Spleen (tissue), 11 donors: ENCODE measurements around the gene ST7. TPM values are rescaled to one million over a fixed set of nuclear protein-coding genes. Genes with fewer than 3 reads are reported as not detected.
"Not testable (repeated sequence)": the region's sequence is repeated elsewhere in the genome, so short reads cannot be mapped to it uniquely, and the experiment has no call there.

Source experiments
- DNase-seq: peaks from one replicate; pipeline ENCODE4 v3.0.0-alpha.2; 2020
- H3K27ac ChIP-seq, 8 donors: fragments of 200-600 bp; sonication (generic) in 7 of 8; 1 replicate in 4 of 8; 2 replicates in 4 of 8; pipeline versions ENCODE4 v1.5.0 to v1.8.0; 2016 to 2021; ENCODE audit warnings: inconsistent platforms in 4 of 8, mild to moderate bottlenecking in 4 of 8, moderate library complexity in 1 of 8
- H3K27me3 ChIP-seq, 7 donors: fragments of 200-600 bp; sonication (generic) in 6 of 7; replicated peaks in 1 of 7; 1 replicate in 4 of 7; 2 replicates in 3 of 7; pipeline versions ENCODE4 v1.5.0 to v1.8.0; 2016 to 2021; ENCODE audit warnings: inconsistent platforms in 3 of 7, mild to moderate bottlenecking in 1 of 7
- H3K36me3 ChIP-seq, 6 donors: fragments of 200-600 bp; sonication (generic) in 5 of 6; 1 replicate in 4 of 6; 2 replicates in 2 of 6; pipeline versions ENCODE4 v1.5.0 to v1.8.0; 2016 to 2021; ENCODE audit warnings: inconsistent platforms in 2 of 6
- H3K4me1 ChIP-seq, 6 donors: fragments of 200-600 bp; sonication (generic) in 5 of 6; 1 replicate in 3 of 6; 2 replicates in 3 of 6; pipeline versions ENCODE4 v1.5.0 to v1.8.0; 2016 to 2021; ENCODE audit warnings: inconsistent platforms in 3 of 6
- H3K4me3 ChIP-seq, 8 donors: fragments of 200-600 bp; sonication (generic) in 7 of 8; 1 replicate in 4 of 8; 2 replicates in 4 of 8; pipeline versions ENCODE4 v1.5.0 to v1.8.0; 2016 to 2021; ENCODE audit warnings: inconsistent platforms in 4 of 8, mild to moderate bottlenecking in 4 of 8, moderate library complexity in 2 of 8
- H3K9me3 ChIP-seq, 8 donors: fragments of 200-600 bp; sonication (generic) in 7 of 8; 1 replicate in 4 of 8; 2 replicates in 4 of 8; pipeline versions ENCODE4 v1.5.0 to v1.8.0; 2016 to 2021; ENCODE audit warnings: inconsistent platforms in 4 of 8
- POLR2A ChIP-seq, 3 donors: fragments of 450-650 bp; IDR thresholded peaks; one replicate each; pipeline ENCODE4 v1.5.1; 2017; ENCODE audit warnings: antibody characterized with exemption in 3 of 3, mild to moderate bottlenecking in 1 of 3
- POLR2AphosphoS5 ChIP-seq, 3 donors: sonication (generic); formaldehyde crosslinking; IDR thresholded peaks; one replicate each; pipeline ENCODE4 v1.5.1; 2017; ENCODE audit warnings: antibody characterized with exemption in 3 of 3
- WGBS, 5 donors: extraction: QIAGEN DNeasy Blood & Tissue Kit in 3 of 5; methylation state at CpG; one replicate each; pipeline versions ENCODE4 v1.1.5 to v1.1.7; 2013 to 2018; 5-methylcytosine and 5-hydroxymethylcytosine counted together
- intact Hi-C: fragments of 100-400 bp; cut with DNase I; formaldehyde crosslinking; loops from one replicate; pipeline ENCODE4 v1.15.0; 2023; ENCODE audit warnings: low total_unique reads
- polyA plus RNA-seq, 3 donors: library from polyadenylated mRNA; stranded (reverse); fragments of 200-250 nt; gene quantifications; one replicate each; pipeline ENCODE4 v1.2.1, GENCODE V29; 2013
- total RNA-seq, 7 donors: library from RNA; depleted of rRNA in 3 of 7; stranded (reverse); fragments of >200 nt in 3 of 7; fragmentation: NEBNext Ultra II Directional in 4 of 7; extraction: Animal tissue kit (Norgen Biotek cat#: 25700) in 4 of 7; gene quantifications; one replicate each; pipeline versions ENCODE4 v1.1.0 to v1.2.1, GENCODE V29; 2016 to 2021
- TF ChIP-seq, protein P1 (sequence below), 11 experiments: fragments of 200-600 bp in 7 of 11; fragments of 450-650 bp in 4 of 11; sonication (generic) in 4 of 11; IDR thresholded peaks in 8 of 11; conservative IDR thresholded peaks in 3 of 11; 1 replicate in 7 of 11; 2 replicates in 4 of 11; pipeline versions ENCODE4 v1.4.0 to v1.8.0; 2016 to 2021; ENCODE audit warnings: antibody characterized with exemption in 11 of 11, inconsistent platforms in 4 of 11, mild to moderate bottlenecking in 1 of 11
- donor health status: healthy with polysubstance abuse.
- donor health status: DM: no; HTN: no; CAD: no; lungs with moderate emphysema.
- donor health status: DM: no; HTN: no; CAD: no.
- donor health status: Bipolar disorder and iron deficiency.
- donor health status: healthy.
- donor health status: DM: no; HTN: no; CAD: no.
- donor health status: DM: yes; HTN: yes; CAD: no.

Gene ST7
- total and polyA plus RNA-seq, 10 donors = 4.7 to 36.4 (median 15.8) TPM

DNA sequence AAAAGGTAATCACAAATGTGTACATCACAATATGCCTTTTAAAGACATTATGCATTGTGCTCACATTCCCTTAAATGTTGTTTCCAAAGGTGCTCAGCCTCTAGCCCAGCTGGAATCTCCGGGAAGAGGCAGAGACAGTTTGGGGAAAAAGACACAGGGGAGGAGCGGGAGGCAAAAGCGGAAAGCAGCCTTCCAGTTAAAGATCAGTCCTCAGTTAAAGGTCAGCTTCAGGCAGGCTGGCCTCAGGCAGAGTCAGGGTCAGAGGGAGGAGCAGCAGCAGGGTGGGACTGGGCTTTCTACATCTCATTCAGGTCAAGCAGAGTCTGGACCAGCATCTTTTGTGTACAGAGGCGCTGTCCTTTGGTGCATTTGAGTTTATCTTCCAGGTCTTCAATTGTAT, 18.6 kb downstream of the ST7 start:
- intact Hi-C loops = no loop called here
- WGBS, 5 donors = 91 to 99% (median 95%) methylated on average over 4 of the region's 4 CpGs
- Histone ChIP-seq H3K27ac (no peak overlapping the region), H3K27me3 (no peaks in the 10 kb centered on the region), H3K4me1 (peaks cover 0 to 17% (median 11%) of the 10 kb centered on the region in 6 donors), H3K9me3 (no peaks in the 10 kb centered on the region), H3K36me3 (no peaks in the 10 kb centered on the region), H3K4me3 (no peak overlapping the region)
- TF ChIP-seq, protein P1, sequence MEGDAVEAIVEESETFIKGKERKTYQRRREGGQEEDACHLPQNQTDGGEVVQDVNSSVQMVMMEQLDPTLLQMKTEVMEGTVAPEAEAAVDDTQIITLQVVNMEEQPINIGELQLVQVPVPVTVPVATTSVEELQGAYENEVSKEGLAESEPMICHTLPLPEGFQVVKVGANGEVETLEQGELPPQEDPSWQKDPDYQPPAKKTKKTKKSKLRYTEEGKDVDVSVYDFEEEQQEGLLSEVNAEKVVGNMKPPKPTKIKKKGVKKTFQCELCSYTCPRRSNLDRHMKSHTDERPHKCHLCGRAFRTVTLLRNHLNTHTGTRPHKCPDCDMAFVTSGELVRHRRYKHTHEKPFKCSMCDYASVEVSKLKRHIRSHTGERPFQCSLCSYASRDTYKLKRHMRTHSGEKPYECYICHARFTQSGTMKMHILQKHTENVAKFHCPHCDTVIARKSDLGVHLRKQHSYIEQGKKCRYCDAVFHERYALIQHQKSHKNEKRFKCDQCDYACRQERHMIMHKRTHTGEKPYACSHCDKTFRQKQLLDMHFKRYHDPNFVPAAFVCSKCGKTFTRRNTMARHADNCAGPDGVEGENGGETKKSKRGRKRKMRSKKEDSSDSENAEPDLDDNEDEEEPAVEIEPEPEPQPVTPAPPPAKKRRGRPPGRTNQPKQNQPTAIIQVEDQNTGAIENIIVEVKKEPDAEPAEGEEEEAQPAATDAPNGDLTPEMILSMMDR (IDR thresholded peaks at IDR 0.05 in 8 of 11, conservative IDR thresholded peaks at IDR 0.05 in 3 of 11) = no peak
- TF ChIP-seq POLR2A (IDR thresholded peaks at IDR 0.05) = no peak
- no peak for TF ChIP-seq POLR2AphosphoS5 (IDR thresholded peaks at IDR 0.05)
- no peak for DNase-seq

DNA sequence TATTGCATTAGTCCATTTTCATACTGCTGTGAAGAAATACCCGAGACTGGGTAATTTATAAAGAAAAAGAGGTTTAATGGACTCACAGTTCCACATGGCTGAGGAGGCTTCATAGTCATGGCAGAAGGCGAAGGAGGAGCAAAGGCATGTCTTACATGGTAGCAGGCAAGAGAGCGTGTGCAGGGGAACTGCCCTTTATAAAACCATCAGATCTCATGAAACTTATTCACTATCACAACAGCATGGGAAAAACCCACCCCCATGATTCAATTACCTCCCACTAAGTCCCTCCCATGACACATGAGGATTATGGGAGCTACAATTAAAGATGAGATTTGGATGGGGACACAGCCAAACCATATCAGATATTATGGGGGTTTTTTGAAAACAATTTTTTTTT, 21.7 kb downstream of the ST7 start:
- WGBS, 5 donors = 87 to 95% (median 91%) methylated on average over 3 of the region's 3 CpGs
- H3K4me3 ChIP-seq, intact Hi-C loops, H3K27me3 ChIP-seq, H3K9me3 ChIP-seq, H3K4me1 ChIP-seq, H3K27ac ChIP-seq, DNase-seq, H3K36me3 ChIP-seq: not testable (repeated sequence)

DNA sequence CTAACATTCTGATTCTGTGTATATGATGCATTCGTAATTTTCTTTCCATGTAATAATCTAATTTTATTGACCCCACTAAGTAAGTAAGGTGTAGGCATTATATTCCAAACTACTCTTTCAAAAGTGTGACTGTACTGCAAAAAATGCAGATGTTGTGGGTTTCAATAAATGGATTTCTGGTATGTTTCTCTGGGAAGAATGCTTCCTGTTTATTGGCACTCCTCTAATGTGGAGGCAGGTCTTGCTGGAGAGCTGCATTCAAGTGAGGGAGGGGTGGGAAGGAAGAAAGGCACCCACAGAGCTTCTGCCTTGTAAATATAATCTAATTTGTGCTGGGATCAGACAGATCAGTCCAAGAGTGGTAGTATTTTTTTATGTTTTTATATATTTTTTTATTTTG, 23.9 kb downstream of the ST7 start:
- Histone ChIP-seq H3K4me1 (peaks cover 0 to 4% (median 0%) of the 10 kb centered on the region in 6 donors), H3K36me3 (no peaks in the 10 kb centered on the region), H3K27me3 (no peaks in the 10 kb centered on the region), H3K27ac (no peak overlapping the region), H3K4me3 (no peak overlapping the region), H3K9me3 (no peaks in the 10 kb centered on the region)
- 93 to 100% (median 97%) methylated on average over 1 of the region's 1 CpG for WGBS, 5 donors
- no peak for TF ChIP-seq POLR2AphosphoS5 (IDR thresholded peaks at IDR 0.05)
- TF ChIP-seq, protein P1 (IDR thresholded peaks at IDR 0.05 in 8 of 11, conservative IDR thresholded peaks at IDR 0.05 in 3 of 11) = no peak
- no peak for TF ChIP-seq POLR2A (IDR thresholded peaks at IDR 0.05)
- intact Hi-C loops = no loop called here
- DNase-seq = no peak

DNA sequence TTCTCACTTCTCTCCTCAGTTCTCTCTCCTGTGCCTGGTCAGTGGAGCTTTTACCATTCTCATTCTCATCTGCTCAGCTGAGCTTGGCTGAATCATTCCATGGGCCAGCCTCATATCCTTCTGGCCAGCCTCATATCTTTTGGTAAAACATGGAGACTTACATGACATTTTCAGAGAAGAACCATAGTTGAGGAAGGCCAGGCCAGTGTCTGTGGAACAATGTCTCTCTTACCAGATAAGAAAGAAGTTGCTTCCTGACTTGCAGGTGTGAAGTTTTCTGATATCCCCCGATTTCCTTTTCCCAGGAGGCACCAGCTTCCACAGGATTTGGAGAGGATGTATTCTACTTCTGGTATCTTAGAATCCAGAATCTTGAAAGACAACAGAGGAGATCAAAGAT, 24.7 kb downstream of the ST7 start:
- TF ChIP-seq, protein P1 (IDR thresholded peaks at IDR 0.05 in 8 of 11, conservative IDR thresholded peaks at IDR 0.05 in 3 of 11) = no peak
- no peak for TF ChIP-seq POLR2A (IDR thresholded peaks at IDR 0.05)
- no peak for TF ChIP-seq POLR2AphosphoS5 (IDR thresholded peaks at IDR 0.05)
- no peak overlapping the region for H3K27ac ChIP-seq
- DNase-seq = no peak
- H3K27me3 ChIP-seq = no peaks in the 10 kb centered on the region
- H3K4me1 ChIP-seq = peaks cover 0 to 4% (median 0%) of the 10 kb centered on the region in 6 donors
- 73 to 84% (median 74%) methylated on average over 1 of the region's 1 CpG for WGBS, 5 donors
- intact Hi-C loops = no loop called here
- no peaks in the 10 kb centered on the region for H3K36me3 ChIP-seq
- H3K4me3 ChIP-seq = no peak overlapping the region
- H3K9me3 ChIP-seq = no peaks in the 10 kb centered on the region

DNA sequence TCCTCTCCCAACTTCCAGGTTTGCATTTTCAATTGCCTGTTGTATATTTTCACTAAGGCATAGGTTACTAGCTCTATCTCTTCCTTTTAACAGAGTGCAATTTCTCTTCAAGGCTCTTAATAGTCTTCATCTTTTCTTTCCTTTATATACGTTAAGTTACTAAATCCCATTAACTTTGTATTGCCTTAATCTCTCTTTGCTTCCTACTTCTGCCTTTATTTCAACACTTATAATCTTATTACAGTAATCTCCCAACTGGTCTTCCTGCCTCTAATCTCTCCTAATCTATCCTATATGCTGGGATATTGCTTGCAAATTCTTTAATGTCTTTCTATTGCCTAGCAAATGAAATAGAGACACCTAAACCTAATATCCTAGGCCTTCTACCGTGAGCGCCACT, 26.1 kb downstream of the ST7 start:
- H3K9me3 ChIP-seq = no peaks in the 10 kb centered on the region
- 83 to 96% (median 89%) methylated on average over 3 of the region's 3 CpGs for WGBS, 5 donors
- intact Hi-C loops = no loop called here
- H3K36me3 ChIP-seq = no peaks in the 10 kb centered on the region
- H3K27ac ChIP-seq = no peak overlapping the region
- TF ChIP-seq POLR2AphosphoS5 (IDR thresholded peaks at IDR 0.05) = no peak
- TF ChIP-seq, protein P1 (IDR thresholded peaks at IDR 0.05 in 8 of 11, conservative IDR thresholded peaks at IDR 0.05 in 3 of 11) = no peak
- no peak for TF ChIP-seq POLR2A (IDR thresholded peaks at IDR 0.05)
- H3K27me3 ChIP-seq = no peaks in the 10 kb centered on the region
- H3K4me1 ChIP-seq = peaks cover 0 to 4% (median 0%) of the 10 kb centered on the region in 6 donors
- DNase-seq = no peak
- no peak overlapping the region for H3K4me3 ChIP-seq
